ENCODE data around the gene IKBIP. TPM values are rescaled to one million over a fixed set of nuclear protein-coding genes. Genes with fewer than 3 reads are reported as not detected.

IKBIP gene
- total RNA-seq, 1 experiment from 2014 or later: 16.5 TPM

- H3T11ph ChIP-seq (ENCODE audit: low read length): no peak overlapping the region
- H3K4me1 ChIP-seq (ENCODE audit: insufficient read depth, low read length): no peaks in the 10 kb centered on the region
- no peak overlapping the region for H3K18ac ChIP-seq (ENCODE audit: insufficient read length, low read depth, low read length)
- no peak overlapping the region for H4K91ac ChIP-seq (ENCODE audit: insufficient read length, low read depth, low read length)
- H2AFZ ChIP-seq (ENCODE audit: low read length): no peak overlapping the region
- no CpG with 5 or more reads among the region's 5 CpGs for WGBS (ENCODE audit: extremely low coverage, insufficient read length, low lambda C conversion rate)
- no peak overlapping the region for H4K8ac ChIP-seq (replicated peaks; ENCODE audit: insufficient read length, low read depth, low read length)
- H2BK120ac ChIP-seq (ENCODE audit: low read depth, low read length, poor library complexity, severe bottlenecking): no peak overlapping the region
- H3K4me2 ChIP-seq (ENCODE audit: insufficient read depth, insufficient read length, low read length): no peak overlapping the region
- no peaks in the 10 kb centered on the region for H4K20me1 ChIP-seq (ENCODE audit: control insufficient read depth, insufficient read depth, insufficient read length)
- no peak overlapping the region for H2AK5ac ChIP-seq (ENCODE audit: insufficient read length, low read length)
- no peaks in the 10 kb centered on the region; the same call in 1 of the 2 replicates for H3K27me3 ChIP-seq (ENCODE audit: insufficient read depth, low read length)
- H2BK5ac ChIP-seq (ENCODE audit: insufficient read length, low read length): no peak overlapping the region
- no peak for TF ChIP-seq CTCF (conservative IDR thresholded peaks at IDR 0.05)
- no peak overlapping the region for H3K14ac ChIP-seq (ENCODE audit: insufficient read depth, low read length)
- Mint-ChIP-seq H3K27me3 (ENCODE audit: low read depth) (no peaks in the 10 kb centered on the region; the same call in 1 of the 2 replicates), H3K27ac (no peak overlapping the region), H3K4me3 (no peak overlapping the region), H3K9me3 (no peaks in the 10 kb centered on the region), H3K4me1 (no peaks in the 10 kb centered on the region), H3K36me3 (ENCODE audit: insufficient read depth in 1 of 3, low read depth in 3 of 3) (no peaks in the 10 kb centered on the region)
- H3K79me1 ChIP-seq (ENCODE audit: insufficient read depth, low read depth, low read length, poor library complexity, severe bottlenecking): no peaks in the 10 kb centered on the region
- H3K23ac ChIP-seq (ENCODE audit: insufficient read length, low read depth, low read length): no peak overlapping the region
- no peak overlapping the region for H2BK12ac ChIP-seq (ENCODE audit: insufficient read length, low read depth, low read length)
- no peaks in the 10 kb centered on the region for H3K9me3 ChIP-seq (ENCODE audit: control insufficient read depth, low read depth, low read length)
- H3K23me2 ChIP-seq (ENCODE audit: insufficient read length, low read depth, low read length, poor library complexity, severe bottlenecking): no peaks in the 10 kb centered on the region
- H3K79me2 ChIP-seq (ENCODE audit: insufficient read depth, low read length): no peaks in the 10 kb centered on the region
- no peak overlapping the region for H3K27ac ChIP-seq (ENCODE audit: insufficient read length, low read depth, low read length)
- H3K9ac ChIP-seq (ENCODE audit: extremely low read depth, insufficient read length, low read length): no peak overlapping the region
- no peak overlapping the region for H2BK15ac ChIP-seq (ENCODE audit: low read depth, low read length)
- no peak overlapping the region for H3K4ac ChIP-seq (ENCODE audit: low read depth, low read length)
- no peak overlapping the region for H3K56ac ChIP-seq (ENCODE audit: insufficient read length, low read depth, low read length)
- DNase-seq: no peak
- no peak overlapping the region for H4K5ac ChIP-seq (ENCODE audit: insufficient read length, low read depth, low read length)
- H2BK20ac ChIP-seq (ENCODE audit: low read depth, low read length, poor library complexity, severe bottlenecking): no peak overlapping the region
These were observed 65.2 kb downstream of the IKBIP start for GRCh38 chr12:98579347-98579746.

Data from H9 (cell line).